AG08396 (cell line): ENCODE results near the gene DEFB127.
"Not testable (repeated sequence)": the region's sequence is repeated elsewhere in the genome, so short reads cannot be mapped to it uniquely, and the experiment has no call there.

Experiments
- DNase-seq: peaks from one replicate; pipeline ENCODE4 v3.0.0; 2012; ENCODE audit warnings: low spot score, mixed read lengths

DEFB127 gene

DNA sequence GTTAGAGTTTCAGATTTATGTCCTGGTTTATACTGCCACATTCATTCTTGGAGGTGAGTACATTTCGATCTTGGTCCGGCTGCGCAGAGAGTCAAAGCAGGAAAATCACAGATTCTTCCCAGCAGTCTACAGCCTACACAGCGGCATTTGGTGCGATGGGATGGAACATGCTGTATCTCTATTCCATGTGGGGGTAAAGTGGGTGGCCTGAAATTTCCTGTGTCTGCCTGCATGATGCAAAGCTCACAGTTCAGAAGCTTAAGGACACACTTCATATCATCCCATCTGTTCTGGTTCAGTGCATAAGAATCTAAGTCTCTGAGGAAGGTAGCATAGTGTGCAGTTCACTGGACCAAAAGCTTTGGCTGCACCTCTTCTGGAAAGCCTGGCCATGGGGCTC is at the start of gene DEFB127:
TSS of gene DEFB127 (plus strand) at position 301 of the 400 bp plus-strand sequence. CDS start at position 392, 91 bp downstream.
- no peak for DNase-seq

- no peak for DNase-seq
Measured at GRCh38 chr20:112396-112795, 44.9 kb upstream of the DEFB127 start.

GRCh38 chr20:117518-117917 is 39.7 kb upstream of the DEFB127 start:
- no peak for DNase-seq

GRCh38 chr20:129786-130323 is 27.4 kb upstream of the DEFB127 start:
- DNase-seq = not testable (repeated sequence)

DNA sequence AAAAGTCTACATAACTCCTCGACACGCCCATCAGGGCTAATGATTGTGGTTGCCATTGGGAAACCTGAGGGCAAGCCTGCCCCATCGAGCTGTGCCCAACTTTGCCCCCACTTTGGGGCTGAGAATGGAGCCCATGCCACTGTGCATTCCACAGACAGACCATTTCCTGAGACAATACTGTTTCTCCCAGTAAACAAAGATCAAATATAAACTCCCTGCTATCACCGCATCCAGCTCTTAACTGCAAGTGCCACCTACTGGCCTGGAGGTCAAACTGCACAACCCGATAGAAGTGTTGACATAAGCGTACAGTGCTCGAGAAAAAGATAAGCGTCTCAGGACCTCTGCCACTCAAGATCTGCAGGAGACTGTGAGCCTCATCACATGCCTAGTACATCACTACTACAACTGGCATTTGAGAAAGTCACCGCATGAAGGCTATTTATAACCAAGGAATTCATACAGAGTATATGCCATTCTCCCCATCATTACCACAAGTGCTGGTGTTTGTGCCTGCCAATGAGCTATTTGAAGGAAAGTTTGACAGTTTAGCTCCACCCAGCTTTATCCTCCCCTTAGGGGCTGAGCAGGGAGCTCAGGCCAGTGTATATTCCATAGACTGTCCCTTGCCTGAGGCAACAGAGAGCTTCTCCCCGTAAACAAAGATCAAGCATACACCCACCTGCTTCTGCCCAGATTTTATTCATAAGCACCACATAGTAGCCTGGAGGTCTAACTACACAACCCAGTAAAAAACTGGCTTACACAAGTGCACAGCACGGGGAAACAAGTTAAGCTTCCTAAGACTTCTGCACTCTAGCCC is 19.4 kb upstream of the DEFB127 start:
- DNase-seq = no peak

DNA sequence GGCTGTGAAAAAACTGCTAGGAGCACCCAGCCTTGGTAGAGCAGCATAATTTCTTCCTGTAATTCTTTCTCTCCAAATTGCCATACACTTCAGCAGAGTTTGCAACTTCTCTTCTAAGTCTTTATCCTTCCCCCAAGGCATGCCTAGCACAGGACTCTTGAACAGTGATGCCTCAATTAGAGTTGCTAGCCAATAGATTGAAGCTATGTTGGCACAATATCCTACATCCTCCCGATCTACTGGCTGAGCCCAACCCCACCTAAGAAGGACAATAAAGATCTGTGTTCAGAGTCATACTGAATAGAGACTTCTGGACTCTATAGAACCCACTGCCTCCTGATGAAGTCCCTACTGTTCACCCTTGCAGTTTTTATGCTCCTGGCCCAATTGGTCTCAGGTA is 15.0 kb upstream of the DEFB127 start, which contains the start of gene DEFB126:
TSS of gene DEFB126 (plus strand) at position 301 of the 400 bp plus-strand sequence. CDS start at position 340, 39 bp downstream.
- DNase-seq = no peak

- no peak for DNase-seq
Measured at GRCh38 chr20:145877-146276, 11.4 kb upstream of the DEFB127 start.

GRCh38 chr20:152131-152530 is 5.1 kb upstream of the DEFB127 start:
- DNase-seq = no peak

DNA sequence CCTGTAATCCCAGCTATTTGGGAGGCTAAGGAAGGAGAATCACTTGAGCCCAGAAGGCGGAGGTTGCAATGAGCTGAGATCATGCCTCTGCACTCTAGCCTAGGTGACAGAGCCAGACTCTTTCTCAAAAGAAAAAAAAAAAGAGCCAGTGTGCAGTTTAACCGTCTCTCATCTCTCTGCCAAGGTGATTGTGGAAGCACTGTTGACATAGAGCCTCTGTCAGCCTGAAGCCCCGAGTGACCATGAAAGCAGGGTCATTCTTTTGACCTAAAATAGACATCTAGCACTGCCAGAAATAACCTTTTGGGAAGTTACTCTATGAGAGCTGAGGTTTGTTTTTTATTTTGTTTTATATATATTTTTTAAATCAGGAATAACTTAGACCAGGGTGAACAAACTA is 7.4 kb downstream of the DEFB127 start:
- no peak for DNase-seq

- DNase-seq = no peak
Measured at GRCh38 chr20:168876-169275, 11.6 kb downstream of the DEFB127 start.

GRCh38 chr20:184288-184687 is 27.0 kb downstream of the DEFB127 start:
- DNase-seq = no peak

- no peak for DNase-seq
Measured at GRCh38 chr20:187733-188132, 30.5 kb downstream of the DEFB127 start.

DNA sequence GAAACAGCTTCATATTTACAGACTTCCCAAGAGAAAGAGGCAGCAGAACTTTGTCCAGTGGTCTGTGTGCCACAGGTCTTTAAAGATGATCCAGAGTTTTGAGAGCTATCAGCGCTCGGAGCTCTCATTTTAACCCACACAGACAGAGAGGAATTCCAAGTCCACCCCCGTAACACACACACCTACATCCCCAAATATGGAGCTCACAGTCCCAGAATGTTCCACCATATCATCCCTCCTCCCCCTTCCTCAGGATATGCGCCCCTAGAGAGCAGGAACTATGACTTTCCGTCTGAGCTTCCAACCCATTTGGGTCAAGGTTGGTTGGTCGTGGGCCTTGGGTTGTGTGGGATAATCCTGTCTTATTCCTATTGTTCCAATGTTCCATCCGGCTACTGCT is 32.4 kb downstream of the DEFB127 start, which contains the start of gene DEFB128:
TSS of gene DEFB128 (minus strand) at position 101 of the 400 bp plus-strand sequence. CDS start at position 13, 88 bp downstream.
- no peak for DNase-seq

DNA sequence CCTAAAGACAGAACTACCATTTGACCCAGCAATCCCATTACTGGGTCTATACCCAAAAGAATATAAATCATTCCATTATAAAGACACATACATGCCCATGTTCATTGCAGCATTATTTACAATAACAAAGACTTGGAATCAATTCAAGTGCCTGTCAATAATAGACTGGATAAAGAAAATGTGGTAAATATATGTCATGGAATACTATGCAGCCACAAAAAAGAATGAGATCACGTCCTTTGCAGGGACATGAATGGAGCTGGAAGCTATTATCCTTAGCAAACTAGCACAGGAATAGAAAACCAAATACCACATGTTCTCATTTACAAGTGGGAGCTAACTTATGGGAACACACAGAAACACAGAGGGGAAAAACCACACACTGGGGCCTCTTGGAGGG is 41.0 kb downstream of the DEFB127 start:
- no peak for DNase-seq

DNA sequence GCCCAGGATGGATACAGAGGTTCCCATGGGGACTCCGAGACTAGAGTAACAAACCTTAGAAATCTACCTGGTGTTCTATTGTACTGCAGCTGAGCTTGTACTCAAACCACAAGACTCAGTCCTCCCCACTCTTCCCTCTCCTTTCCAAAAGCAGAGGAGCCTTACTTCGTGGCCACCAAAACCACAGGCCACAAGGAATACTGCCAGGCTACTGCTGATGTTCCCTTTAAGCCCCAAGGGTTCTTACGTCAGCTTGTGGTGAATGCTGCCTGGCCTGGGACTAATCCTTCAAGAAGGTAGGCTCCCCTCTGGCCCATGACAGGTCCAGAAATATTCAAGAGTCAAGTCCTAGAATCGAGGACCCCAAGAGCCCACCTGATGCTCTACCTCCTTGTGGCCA is 42.7 kb downstream of the DEFB127 start:
- no peak for DNase-seq

DNA sequence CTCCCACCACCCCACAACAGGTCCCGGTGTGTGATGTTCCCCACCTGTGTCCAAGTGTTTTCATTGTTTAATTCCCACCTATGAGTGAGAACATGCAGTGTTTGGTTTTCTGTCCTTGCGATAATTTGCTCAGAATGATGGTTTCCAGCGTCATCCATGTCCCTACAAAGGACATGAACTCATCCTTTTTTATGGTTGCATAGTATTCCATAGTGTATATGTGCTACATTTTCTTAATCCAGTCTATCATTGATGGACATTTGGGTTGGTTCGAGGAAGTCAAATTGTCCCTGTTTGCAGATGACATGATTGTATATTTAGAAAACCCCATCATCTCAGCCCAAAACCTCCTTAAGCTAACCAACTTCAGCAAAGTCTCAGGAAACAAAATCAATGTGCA is 46.4 kb downstream of the DEFB127 start:
- not testable (repeated sequence) for DNase-seq
